ACHN (cell line): ENCODE measurements around the gene ATP6AP2.
A peak's percentile ranks its signal among the peaks of the same experiment; 100 is the strongest.

Experiments
- DNase-seq: peaks from one replicate; pipeline ENCODE4 v3.0.0-alpha.2; 2015
- in situ Hi-C: cut with HindIII; loops from 2 replicates; pipeline ENCODE4 v1.10.0; 2017; ENCODE audit warnings: low sequenced_read_pairs, low pct_ligation_motif_present, low pct_unique_long_range_greater_than_20kb

ATP6AP2 gene

GRCh38 chrX:40580537-40581335 lies at the start of gene ATP6AP2:
ATP6AP2 (plus strand) TSS chrX:40580970; CDS start chrX:40581066, 96 bp downstream.
- in situ Hi-C loops: no loop called here

GRCh38 chrX:40531056-40531826 lies 49.5 kb upstream of the ATP6AP2 start:
- no peak for DNase-seq
- in situ Hi-C loops: no loop called here

More at GRCh38 chrX:40580537-40581335, at the start of gene ATP6AP2:
- peak; percentile 89 for DNase-seq

GRCh38 chrX:40537310-40537709 lies 43.5 kb upstream of the ATP6AP2 start:
- no peak for DNase-seq

GRCh38 chrX:40538406-40538805 lies 42.4 kb upstream of the ATP6AP2 start:
- in situ Hi-C loops: no loop called here
- no peak for DNase-seq

More at GRCh38 chrX:40537310-40537709, 43.5 kb upstream of the ATP6AP2 start:
- in situ Hi-C loops: no loop called here

GRCh38 chrX:40539214-40540142 lies 41.3 kb upstream of the ATP6AP2 start:
- in situ Hi-C loops: no loop called here
- no peak for DNase-seq

GRCh38 chrX:40542208-40542607 lies 38.6 kb upstream of the ATP6AP2 start:
- in situ Hi-C loops: no loop called here
- DNase-seq: no peak

GRCh38 chrX:40542972-40543371 lies 37.8 kb upstream of the ATP6AP2 start:
- DNase-seq: no peak
- in situ Hi-C loops: no loop called here

- DNase-seq: peak; percentile 14
- in situ Hi-C loops: no loop called here
These were observed 37.0 kb upstream of the ATP6AP2 start for GRCh38 chrX:40543661-40544328.

- no peak for DNase-seq
- in situ Hi-C loops: no loop called here
These were observed 36.2 kb upstream of the ATP6AP2 start for GRCh38 chrX:40544343-40545266.

GRCh38 chrX:40546870-40547269 lies 33.9 kb upstream of the ATP6AP2 start:
- no peak for DNase-seq
- in situ Hi-C loops: no loop called here

GRCh38 chrX:40550066-40550465 lies 30.7 kb upstream of the ATP6AP2 start:
- in situ Hi-C loops: no loop called here

GRCh38 chrX:40552768-40553167 lies 28.0 kb upstream of the ATP6AP2 start:
- peak; percentile 8 for DNase-seq
- in situ Hi-C loops: no loop called here

More at GRCh38 chrX:40550066-40550465, 30.7 kb upstream of the ATP6AP2 start:
- no peak for DNase-seq

GRCh38 chrX:40558590-40558989 lies 22.2 kb upstream of the ATP6AP2 start:
- in situ Hi-C loops: no loop called here
- no peak for DNase-seq

- in situ Hi-C loops: no loop called here
- no peak for DNase-seq
These were observed 17.0 kb upstream of the ATP6AP2 start for GRCh38 chrX:40563784-40564183.

GRCh38 chrX:40564447-40564846 lies 16.3 kb upstream of the ATP6AP2 start:
- DNase-seq: no peak
- in situ Hi-C loops: no loop called here

GRCh38 chrX:40570346-40571093 lies 10.2 kb upstream of the ATP6AP2 start:
- DNase-seq: no peak
- in situ Hi-C loops: no loop called here
